ENCODE measurements around the gene DUSP2.
"Not testable (repeated sequence)": the region's sequence is repeated elsewhere in the genome, so short reads cannot be mapped to it uniquely, and the experiment has no call there.

DUSP2 gene

DNA sequence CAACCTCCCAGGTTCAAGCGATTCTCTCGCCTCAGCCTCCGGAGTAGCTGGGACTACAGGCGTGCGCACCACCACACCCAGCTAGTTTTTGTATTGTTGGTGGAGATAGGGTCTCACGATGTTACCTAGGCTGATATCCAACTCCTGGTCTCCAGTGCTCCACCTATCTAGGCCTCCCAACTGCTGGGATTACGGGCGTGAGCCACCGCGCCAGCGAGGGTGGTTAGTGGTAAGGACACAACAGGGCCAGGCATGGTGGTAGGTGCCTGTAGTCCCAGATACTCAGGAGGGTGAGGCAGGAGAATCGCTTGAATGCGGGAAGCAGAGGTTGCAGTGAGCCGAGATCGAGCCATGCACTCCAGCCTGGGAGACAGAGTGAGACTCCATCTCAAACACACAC lies 26.6 kb upstream of the DUSP2 start:
- no peak overlapping the region for H3K4me3 Mint-ChIP-seq
- no peak overlapping the region for H3K27ac Mint-ChIP-seq
- H3K27me3 Mint-ChIP-seq = no peaks in the 10 kb centered on the region
- H3K36me3 Mint-ChIP-seq (ENCODE audit: low read depth) = no peaks in the 10 kb centered on the region
- H3K9me3 Mint-ChIP-seq = no peaks in the 10 kb centered on the region
- peaks cover 15% of the 10 kb centered on the region for H3K4me1 Mint-ChIP-seq (ENCODE audit: low read depth)
- intact Hi-C loops (cut with micrococcal nuclease) = no loop called here

DNA sequence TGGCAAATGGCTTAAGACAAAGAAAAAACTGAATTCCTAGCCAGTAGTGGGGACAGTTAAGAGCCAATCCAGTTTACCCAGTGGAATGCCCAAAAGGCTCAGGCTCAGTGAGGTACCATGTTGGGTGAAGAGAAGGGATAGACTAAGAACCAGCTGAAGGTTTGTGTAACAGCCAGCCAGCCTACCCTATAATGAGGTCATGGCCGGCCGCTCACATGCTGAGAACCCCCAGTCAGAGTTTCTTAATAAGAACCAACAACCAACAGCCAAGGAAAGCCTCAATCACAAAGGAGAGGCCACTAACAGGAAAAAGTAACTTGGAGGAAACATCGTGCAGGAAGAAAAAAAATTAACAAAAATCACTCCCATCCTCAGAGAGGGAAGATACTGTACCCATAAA lies 25.4 kb upstream of the DUSP2 start:
- H3K27ac Mint-ChIP-seq = no peak overlapping the region
- no peaks in the 10 kb centered on the region for H3K36me3 Mint-ChIP-seq (ENCODE audit: low read depth)
- H3K4me3 Mint-ChIP-seq = no peak overlapping the region
- no peaks in the 10 kb centered on the region for H3K9me3 Mint-ChIP-seq
- no peaks in the 10 kb centered on the region for H3K27me3 Mint-ChIP-seq
- peaks cover 11% of the 10 kb centered on the region for H3K4me1 Mint-ChIP-seq (ENCODE audit: low read depth)
- intact Hi-C loops (cut with micrococcal nuclease) = no loop called here

DNA sequence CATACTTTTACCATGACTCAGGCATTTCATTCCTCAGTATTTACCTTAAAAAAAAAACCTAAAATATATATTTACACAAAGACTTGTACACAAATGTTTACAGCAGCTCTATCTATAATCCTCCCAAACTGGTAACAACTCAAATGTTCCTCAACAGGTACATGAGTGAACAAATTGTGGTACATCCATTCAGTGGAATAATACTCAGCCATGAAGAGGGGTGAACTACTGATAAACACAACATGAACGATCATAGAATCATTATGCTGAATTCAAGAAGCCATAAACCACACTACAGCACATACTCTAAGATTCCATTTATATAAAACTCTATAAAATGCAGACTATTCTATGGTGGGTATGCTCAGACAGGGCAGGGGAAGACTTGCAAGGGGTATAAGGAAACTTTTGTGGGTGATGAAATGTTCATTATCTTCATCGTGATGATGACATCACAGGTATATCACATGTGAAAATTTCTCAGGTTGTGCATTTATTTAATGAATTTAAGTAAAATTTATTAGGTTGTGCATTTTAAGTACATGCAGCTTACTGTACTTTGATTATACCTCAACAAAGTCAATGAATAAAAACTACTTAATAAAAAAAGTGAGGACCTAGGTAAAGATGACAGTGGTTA lies 24.7 kb upstream of the DUSP2 start:
- H3K36me3 Mint-ChIP-seq (ENCODE audit: low read depth) = no peaks in the 10 kb centered on the region
- no peak overlapping the region for H3K4me3 Mint-ChIP-seq
- peaks cover 11% of the 10 kb centered on the region for H3K4me1 Mint-ChIP-seq (ENCODE audit: low read depth)
- H3K27me3 Mint-ChIP-seq = no peaks in the 10 kb centered on the region
- intact Hi-C loops (cut with micrococcal nuclease) = no loop called here
- no peaks in the 10 kb centered on the region for H3K9me3 Mint-ChIP-seq
- no peak overlapping the region for H3K27ac Mint-ChIP-seq

DNA sequence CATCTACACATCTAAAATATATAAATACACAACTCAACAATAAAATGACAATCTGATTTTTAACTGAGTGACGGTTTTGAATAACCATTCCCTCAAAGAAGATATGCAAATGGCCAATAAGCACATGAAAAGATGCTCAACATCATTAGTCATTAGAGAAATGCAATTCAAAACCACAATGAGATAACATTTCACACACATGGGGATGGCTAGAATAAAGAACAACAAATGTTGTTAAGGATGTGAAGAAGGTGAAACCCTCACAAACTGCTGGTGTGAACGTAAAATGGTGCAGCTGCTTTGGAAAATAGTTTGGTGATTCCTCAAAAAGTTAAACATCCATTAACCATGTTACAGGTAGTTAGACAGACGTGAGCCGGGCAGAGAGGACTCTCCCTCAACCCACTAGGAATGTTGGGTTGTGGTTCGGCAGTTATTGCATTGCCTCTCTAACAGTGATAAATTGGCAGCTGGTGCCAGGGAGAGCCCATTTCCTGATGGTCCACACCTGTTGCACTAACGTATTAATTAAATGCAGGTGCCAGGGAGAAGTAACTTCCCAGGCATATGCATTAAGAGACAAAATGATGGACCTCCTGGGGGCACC lies 22.3 kb upstream of the DUSP2 start:
- intact Hi-C loops (cut with micrococcal nuclease) = no loop called here
- H3K4me3 Mint-ChIP-seq = no peak overlapping the region
- peaks cover 2% of the 10 kb centered on the region for H3K27me3 Mint-ChIP-seq
- H3K27ac Mint-ChIP-seq = no peak overlapping the region
- peaks cover 11% of the 10 kb centered on the region for H3K4me1 Mint-ChIP-seq (ENCODE audit: low read depth)
- H3K36me3 Mint-ChIP-seq (ENCODE audit: low read depth) = no peaks in the 10 kb centered on the region
- no peaks in the 10 kb centered on the region for H3K9me3 Mint-ChIP-seq

DNA sequence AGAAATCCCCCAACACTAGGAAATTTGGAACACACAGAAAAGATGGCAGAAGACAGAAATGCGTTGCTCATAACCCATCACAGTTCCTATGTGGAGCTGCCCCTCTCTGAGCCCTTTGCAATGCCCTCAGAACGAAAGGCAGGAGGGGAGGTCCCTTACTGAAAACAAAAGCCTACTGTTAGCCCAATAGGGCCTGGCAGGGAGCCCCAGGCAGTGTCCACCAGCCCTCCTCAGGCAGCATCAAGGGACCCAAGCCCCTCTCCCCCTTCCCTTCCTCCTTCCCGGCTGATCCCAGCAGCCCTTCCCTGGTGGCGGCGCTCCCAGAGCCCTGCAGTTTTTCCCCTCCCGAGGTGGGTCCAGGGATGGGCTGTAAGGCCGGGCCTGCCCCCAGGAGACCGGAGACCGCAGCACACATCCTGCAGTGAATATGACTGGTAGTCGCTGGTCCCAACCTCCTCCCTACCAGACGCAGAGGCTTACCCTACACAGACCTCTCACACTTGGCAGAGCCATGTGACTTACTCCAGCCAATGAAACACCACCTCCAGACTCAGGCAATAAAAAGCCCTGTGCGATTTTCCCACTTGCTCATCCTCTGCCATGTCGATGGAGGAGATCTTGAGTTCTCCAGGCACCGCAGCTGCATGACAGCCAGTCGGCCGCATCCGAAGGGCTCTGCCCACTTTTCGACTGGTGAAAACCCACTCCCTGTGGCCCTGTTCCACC lies 19.4 kb upstream of the DUSP2 start:
- Mint-ChIP-seq H3K9me3 (no peaks in the 10 kb centered on the region), H3K36me3 (ENCODE audit: low read depth) (no peaks in the 10 kb centered on the region), H3K27ac (peak overlapping the region; percentile 47), H3K4me1 (ENCODE audit: low read depth) (peaks cover 9% of the 10 kb centered on the region), H3K27me3 (peaks cover 2% of the 10 kb centered on the region), H3K4me3 (no peak overlapping the region)
- intact Hi-C loops (cut with micrococcal nuclease) = no loop called here

DNA sequence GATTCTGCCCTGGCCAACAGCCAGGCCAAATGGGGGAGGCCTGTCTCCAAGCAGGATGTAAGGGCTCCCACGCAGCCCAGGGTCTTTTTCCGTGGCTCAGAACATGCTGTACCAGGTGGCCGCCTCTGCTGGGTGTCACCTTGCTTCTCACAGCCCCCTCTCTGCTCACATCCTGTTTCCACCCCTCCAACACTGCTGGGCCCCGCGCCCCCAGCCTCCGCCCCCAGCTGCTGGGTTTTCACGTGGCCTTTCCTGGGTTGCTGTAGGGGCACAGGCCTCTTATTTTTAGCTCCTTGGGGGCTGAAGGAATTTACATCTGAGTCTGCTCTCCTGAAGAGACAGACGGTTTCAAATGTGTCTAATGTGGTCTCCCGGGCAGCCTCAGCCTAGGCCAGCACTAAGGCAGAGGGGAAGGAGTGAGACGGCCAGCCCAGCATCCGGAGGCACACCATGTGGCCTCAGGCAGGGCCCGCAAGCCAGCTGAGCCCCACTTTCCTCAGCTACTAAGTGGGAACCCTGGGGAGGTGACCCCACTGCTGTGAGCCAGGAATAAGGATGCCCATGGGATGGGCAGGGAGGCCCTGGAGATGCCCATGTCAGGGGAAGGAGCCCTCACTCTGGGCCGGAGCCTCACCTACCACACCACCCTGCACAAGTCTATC lies 18.7 kb upstream of the DUSP2 start:
- H3K27me3 Mint-ChIP-seq = peaks cover 9% of the 10 kb centered on the region
- H3K36me3 Mint-ChIP-seq (ENCODE audit: low read depth) = no peaks in the 10 kb centered on the region
- peaks cover 16% of the 10 kb centered on the region for H3K4me1 Mint-ChIP-seq (ENCODE audit: low read depth)
- no peaks in the 10 kb centered on the region for H3K9me3 Mint-ChIP-seq
- intact Hi-C loops (cut with micrococcal nuclease) = no loop called here
- H3K4me3 Mint-ChIP-seq = no peak overlapping the region
- H3K27ac Mint-ChIP-seq = peak overlapping the region; percentile 32

DNA sequence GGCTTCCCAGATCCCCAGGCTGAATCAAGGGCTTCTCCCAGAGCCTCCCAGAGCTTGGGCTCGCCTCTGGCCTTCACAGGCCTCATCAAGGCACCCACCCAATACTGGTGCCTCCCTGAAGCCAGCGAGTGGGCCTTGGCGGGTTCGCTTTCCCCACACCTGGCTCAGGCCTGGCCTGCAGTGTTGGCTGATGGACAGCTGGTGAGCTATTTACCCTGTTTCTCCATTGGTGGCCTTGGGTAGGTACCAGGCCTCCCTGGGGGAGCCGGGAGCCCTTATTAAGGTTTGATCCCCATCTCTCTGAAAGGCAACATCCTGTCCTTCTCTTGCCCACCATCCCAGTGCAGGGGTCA lies 18.2 kb upstream of the DUSP2 start:
- Mint-ChIP-seq H3K4me3 (no peak overlapping the region), H3K4me1 (ENCODE audit: low read depth) (peaks cover 21% of the 10 kb centered on the region), H3K36me3 (ENCODE audit: low read depth) (no peaks in the 10 kb centered on the region), H3K27ac (peak overlapping the region; percentile 32), H3K27me3 (peaks cover 9% of the 10 kb centered on the region), H3K9me3 (no peaks in the 10 kb centered on the region)
- intact Hi-C loops (cut with micrococcal nuclease) = no loop called here

DNA sequence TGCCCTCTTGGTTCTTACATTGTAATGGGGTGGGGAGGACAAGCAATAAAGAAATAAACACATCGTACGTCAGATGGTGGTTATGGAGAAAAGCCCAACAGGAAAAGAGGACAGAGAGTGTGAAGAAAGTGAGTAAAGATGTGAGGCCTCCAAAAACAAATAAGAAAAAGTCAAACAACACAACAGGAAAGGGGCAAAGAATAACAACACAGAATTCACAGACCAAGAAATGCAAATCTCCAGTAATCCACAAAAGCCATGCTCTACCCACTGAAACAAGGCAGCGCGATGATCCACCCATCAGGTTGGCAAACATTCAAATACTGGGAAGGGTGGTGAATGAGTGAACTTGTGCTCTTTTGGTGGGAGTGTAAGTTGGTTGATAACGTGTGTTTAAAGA lies 16.7 kb upstream of the DUSP2 start:
- Mint-ChIP-seq H3K36me3 (ENCODE audit: low read depth) (no peaks in the 10 kb centered on the region), H3K27me3 (peaks cover 9% of the 10 kb centered on the region), H3K9me3 (no peaks in the 10 kb centered on the region), H3K4me1 (ENCODE audit: low read depth) (peaks cover 36% of the 10 kb centered on the region), H3K4me3 (no peak overlapping the region), H3K27ac (no peak overlapping the region)
- intact Hi-C loops (cut with micrococcal nuclease) = no loop called here

DNA sequence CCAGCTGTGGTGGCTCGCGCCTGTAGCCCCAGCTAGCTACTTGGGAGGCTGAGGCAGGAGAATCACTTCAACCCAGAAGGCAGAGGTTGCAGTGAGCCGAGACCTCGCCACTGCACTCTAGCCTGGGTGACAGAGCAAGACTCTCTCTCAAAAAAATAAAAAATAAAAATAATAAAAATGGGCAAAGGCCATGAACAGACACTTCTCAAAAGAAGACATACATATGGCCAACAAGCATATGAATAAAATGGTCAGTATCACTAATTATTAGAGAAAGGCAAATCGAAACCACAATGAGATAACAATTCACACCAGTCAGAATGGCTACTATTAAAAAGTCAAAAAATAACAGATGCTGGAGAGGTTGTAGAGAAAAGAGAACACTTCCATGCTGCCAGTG lies 15.1 kb upstream of the DUSP2 start:
- H3K4me3 Mint-ChIP-seq; H3K27ac Mint-ChIP-seq; intact Hi-C loops (cut with micrococcal nuclease); H3K36me3 Mint-ChIP-seq (ENCODE audit: low read depth); H3K27me3 Mint-ChIP-seq; H3K9me3 Mint-ChIP-seq: not testable (repeated sequence)
- H3K4me1 Mint-ChIP-seq (ENCODE audit: low read depth) = peaks cover 46% of the 10 kb centered on the region

DNA sequence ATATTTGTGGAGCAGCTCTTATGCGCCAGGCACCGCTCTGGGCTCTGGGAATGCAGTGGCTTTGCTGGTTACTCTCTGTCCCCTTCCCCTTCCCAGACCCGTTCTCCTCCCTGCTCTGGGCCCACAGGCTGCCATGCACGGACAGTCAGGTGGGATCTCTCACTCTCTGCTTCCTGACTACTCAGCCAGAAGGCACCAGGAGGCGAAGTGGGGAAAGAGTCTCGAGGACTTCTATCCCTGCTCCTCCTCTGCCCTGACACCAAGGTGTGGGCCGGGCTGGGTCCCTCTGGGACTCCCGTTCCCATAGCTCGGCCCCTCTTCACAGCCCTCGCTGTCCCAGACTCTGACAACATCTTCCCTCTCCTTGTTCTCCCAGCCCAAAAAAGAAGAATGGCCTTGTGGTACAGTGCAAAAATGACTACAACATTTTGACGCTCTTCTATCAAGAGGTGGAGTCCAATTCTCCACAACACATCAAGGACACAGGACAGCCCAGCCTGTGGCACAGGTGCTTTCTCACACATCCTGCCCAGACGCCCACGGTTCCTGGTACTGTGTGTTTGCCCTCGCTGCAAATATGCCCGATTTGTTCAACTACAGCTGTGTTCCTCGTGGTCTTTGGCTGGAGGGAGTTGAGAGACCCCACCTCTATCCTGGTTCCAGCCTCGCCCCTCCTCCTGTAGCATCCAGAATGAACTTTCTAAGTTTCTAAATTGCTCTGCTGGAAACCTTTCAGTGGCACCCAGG lies 14.0 kb upstream of the DUSP2 start:
- Mint-ChIP-seq H3K36me3 (ENCODE audit: low read depth) (no peaks in the 10 kb centered on the region), H3K9me3 (no peaks in the 10 kb centered on the region), H3K27ac (peak overlapping the region; percentile 75), H3K4me3 (no peak overlapping the region), H3K4me1 (ENCODE audit: low read depth) (peaks cover 55% of the 10 kb centered on the region), H3K27me3 (peaks cover 13% of the 10 kb centered on the region)
- intact Hi-C loops (cut with micrococcal nuclease) = no loop called here

DNA sequence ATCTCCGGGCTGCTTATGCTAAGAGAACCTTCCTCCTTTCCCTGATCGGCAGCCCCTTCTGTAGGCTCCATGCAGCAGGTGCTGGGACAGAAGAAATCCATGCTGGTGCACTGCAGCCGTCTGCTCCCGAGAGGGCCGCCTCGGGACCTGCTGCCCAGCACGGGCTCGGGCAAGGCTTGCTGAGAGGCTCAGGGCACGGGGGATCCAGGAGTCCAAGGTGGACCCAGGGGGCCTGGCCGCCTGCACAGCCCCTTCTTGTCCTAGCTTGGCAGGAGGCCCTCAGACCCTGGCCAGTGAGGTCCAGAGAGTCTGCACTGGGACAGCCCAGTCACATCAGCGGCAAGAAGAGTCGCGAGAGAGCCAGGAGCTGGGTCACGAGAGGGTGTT lies 13.3 kb upstream of the DUSP2 start:
- no peaks in the 10 kb centered on the region for H3K9me3 Mint-ChIP-seq
- no peak overlapping the region for H3K4me3 Mint-ChIP-seq
- H3K27me3 Mint-ChIP-seq = peaks cover 13% of the 10 kb centered on the region
- intact Hi-C loops (cut with micrococcal nuclease) = no loop called here
- peaks cover 55% of the 10 kb centered on the region for H3K4me1 Mint-ChIP-seq (ENCODE audit: low read depth)
- peak overlapping the region; percentile 75 for H3K27ac Mint-ChIP-seq
- no peaks in the 10 kb centered on the region for H3K36me3 Mint-ChIP-seq (ENCODE audit: low read depth)

DNA sequence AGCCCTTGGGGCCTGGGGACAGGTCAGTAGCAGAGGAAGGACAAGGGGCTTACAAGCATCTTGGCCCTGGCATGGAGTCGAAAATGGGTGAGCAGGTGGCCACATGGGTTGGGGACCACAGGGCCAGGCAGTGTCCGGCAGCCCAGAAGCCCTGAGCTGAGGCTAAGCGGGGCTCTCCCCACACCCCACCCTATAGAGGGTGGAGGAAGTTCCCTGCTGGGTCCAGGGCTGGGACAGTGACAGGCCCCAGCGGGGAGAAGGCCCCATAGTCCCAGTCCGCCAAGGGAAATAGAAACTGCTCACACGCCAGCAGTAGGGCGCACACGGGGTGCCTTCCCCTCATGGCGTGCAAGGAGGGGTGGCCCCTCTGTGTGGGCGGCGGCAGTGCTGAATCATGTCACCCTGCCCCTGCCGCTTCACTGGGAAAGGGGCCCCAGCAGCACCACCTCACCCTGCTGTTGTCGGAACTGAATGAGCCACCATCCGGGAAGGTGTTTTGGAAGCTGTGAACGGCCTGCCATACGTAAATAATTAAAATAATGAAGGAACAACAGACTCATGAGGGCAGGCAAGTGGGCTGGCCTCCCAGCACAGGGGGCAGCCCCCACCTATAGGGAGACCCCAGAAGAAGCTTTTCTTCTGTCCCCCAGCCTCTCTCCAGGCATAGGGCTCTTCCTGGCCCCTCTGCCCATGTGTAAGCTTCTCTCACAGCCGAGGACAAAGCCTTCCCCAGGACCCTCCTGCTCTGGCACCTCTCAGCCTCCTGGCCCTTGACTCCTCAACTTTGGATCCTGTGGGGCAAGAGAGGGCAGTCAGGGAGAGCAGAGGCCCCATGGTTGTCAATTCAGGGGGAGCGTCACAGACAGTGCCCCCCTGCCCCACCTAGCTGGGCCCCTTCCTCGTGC lies 12.7 kb upstream of the DUSP2 start:
- intact Hi-C loops (cut with micrococcal nuclease) = no loop called here
- Mint-ChIP-seq H3K9me3 (no peaks in the 10 kb centered on the region), H3K4me1 (ENCODE audit: low read depth) (peaks cover 60% of the 10 kb centered on the region), H3K27me3 (peaks cover 13% of the 10 kb centered on the region), H3K4me3 (peak overlapping the region; percentile 50), H3K27ac (peak overlapping the region; percentile 75), H3K36me3 (ENCODE audit: low read depth) (no peaks in the 10 kb centered on the region)

All from dendritic cell treated with granulocyte-macrophage colony-stimulating factor and Interleukin-4, amounts not matched to agents 40 ng/mL and 50 ng/mL, for 4 days (primary cell).